ENCODE measurements around the gene FBXO9.

GRCh38 chr6:53119349-53119748 is 54.1 kb downstream of the FBXO9 start:
- TF ChIP-seq CTCF (IDR thresholded peaks at IDR 0.05; ENCODE audit: low read depth, low read length) = no peak
- TF ChIP-seq EZH2phosphoT487 (IDR thresholded peaks at IDR 0.05; ENCODE audit: low read depth) = no peak
